ENCODE measurements around the gene VBP1.
"Not testable (repeated sequence)": the region's sequence is repeated elsewhere in the genome, so short reads cannot be mapped to it uniquely, and the experiment has no call there.

Gene VBP1

GRCh38 chrX:155215443-155216178 is 649 bp upstream of the VBP1 start:
- DNase-seq (ENCODE audit: low read depth): peak; percentile 0
- TF ChIP-seq CTCF (IDR thresholded peaks at IDR 0.05; ENCODE audit: low read length, missing control alignments): no peak
- H3K4me3 ChIP-seq (replicated peaks; ENCODE audit: low read depth, low read length): peak overlapping the region; percentile 80

GRCh38 chrX:155216940-155217440 is 730 bp downstream of the VBP1 start:
- no peak for DNase-seq (ENCODE audit: low read depth)
- H3K4me3 ChIP-seq (replicated peaks; ENCODE audit: low read depth, low read length): peak overlapping the region; percentile 80
- TF ChIP-seq CTCF (IDR thresholded peaks at IDR 0.05; ENCODE audit: low read length, missing control alignments): no peak

- no peak overlapping the region for H3K4me3 ChIP-seq (replicated peaks; ENCODE audit: low read depth, low read length)
- no peak for DNase-seq (ENCODE audit: low read depth)
- TF ChIP-seq CTCF (IDR thresholded peaks at IDR 0.05; ENCODE audit: low read length, missing control alignments): no peak
These were observed 2.5 kb downstream of the VBP1 start for GRCh38 chrX:155218777-155219176.

DNA sequence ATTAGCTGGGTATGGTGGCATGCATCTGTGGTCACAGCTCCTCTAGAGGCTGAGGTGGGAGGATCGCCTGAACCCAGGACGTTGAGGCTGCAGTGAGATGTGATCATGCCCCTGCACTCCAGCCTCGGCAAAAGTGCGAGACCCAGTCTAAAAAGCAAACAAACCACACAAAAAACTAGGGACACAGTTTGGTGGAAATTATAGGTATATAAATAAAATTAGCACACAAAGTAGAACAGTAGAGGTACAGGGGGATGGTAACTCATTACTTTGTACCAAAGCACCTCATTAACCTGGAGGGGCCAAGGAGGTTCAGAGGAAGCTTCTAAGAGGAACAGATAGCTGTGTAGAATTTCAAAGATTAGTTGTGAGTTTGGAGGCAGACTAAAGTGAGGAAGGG is 5.1 kb downstream of the VBP1 start:
- H3K4me3 ChIP-seq (replicated peaks; ENCODE audit: low read depth, low read length): no peak overlapping the region
- no peak for TF ChIP-seq CTCF (IDR thresholded peaks at IDR 0.05; ENCODE audit: low read length, missing control alignments)
- DNase-seq (ENCODE audit: low read depth): no peak

DNA sequence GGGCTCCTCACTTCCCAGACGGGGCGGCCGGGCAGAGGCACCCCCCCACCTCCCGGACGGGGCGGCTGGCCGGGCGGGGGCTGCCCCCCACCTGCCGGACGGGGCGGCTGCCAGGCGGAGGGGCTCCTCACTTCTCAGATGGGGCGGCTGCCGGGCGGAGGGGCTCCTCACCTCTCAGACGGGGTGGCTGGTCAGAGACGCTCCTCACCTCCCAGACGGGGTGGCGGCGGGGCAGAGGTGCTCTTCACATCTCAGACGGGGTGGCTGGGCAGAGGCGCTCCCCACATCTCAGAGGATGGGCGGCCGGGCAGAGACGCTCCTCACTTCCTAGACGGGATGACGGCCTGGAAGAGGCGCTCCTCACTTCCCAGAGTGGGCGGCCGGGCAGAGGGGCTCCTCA is 7.5 kb downstream of the VBP1 start:
- not testable (repeated sequence) for DNase-seq (ENCODE audit: low read depth); H3K4me3 ChIP-seq (replicated peaks; ENCODE audit: low read depth, low read length)

DNA sequence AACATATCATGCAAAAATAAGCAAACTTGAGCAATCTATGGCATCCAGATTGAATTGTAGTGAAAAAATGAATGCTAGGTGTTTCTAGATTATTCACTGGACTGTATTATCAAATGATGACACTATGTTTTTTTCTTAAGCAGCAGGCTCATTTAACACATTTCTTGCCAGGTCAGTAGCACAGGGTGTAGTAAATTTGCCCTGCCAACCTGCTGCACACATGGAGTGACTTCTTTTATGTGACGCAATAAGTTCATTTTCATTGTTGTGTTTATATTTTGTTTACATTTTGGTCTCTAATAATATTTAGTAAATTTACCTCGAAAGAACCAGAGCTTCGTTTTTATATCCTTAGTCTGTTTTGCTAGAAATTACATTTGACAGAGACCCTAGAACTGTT is 9.5 kb downstream of the VBP1 start:
- DNase-seq (ENCODE audit: low read depth): no peak
- TF ChIP-seq CTCF (IDR thresholded peaks at IDR 0.05; ENCODE audit: low read length, missing control alignments): no peak
- H3K4me3 ChIP-seq (replicated peaks; ENCODE audit: low read depth, low read length): no peak overlapping the region

DNA sequence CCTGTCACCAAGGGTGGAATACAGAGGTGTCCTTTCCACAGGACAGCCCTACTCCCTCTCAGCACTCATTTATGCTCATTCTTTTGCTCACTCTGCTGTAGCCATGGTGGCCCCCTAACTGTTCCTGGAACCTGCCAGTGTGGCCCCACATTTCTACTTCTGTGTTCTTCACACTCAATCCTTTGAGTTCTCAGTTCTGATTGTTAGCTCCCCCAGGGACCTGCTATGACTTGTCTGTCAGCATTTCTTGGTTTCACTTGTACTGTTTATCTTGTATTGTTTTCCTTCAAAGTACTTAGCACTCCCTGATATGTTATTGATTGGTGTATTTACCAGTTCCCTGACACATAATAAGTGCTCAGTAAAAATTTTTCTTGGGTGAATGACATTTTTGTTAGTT is 14.9 kb downstream of the VBP1 start:
- H3K4me3 ChIP-seq (replicated peaks; ENCODE audit: low read depth, low read length): no peak overlapping the region
- TF ChIP-seq CTCF (IDR thresholded peaks at IDR 0.05; ENCODE audit: low read length, missing control alignments): no peak
- DNase-seq (ENCODE audit: low read depth): no peak
